Esophagus squamous epithelium (tissue), 4 donors: ENCODE data around the gene SLC12A9.

Experiments used
- POLR2A ChIP-seq, 4 donors: fragments of 450-650 bp; IDR thresholded peaks; one replicate each; pipeline ENCODE4 v1.6.1; 2017; ENCODE audit warnings: antibody characterized with exemption in 4 of 4, mild to moderate bottlenecking in 4 of 4, moderate library complexity in 3 of 4
- TF ChIP-seq, protein P1 (sequence below), 6 experiments: fragments of 450-650 bp in 4 of 6; fragments of 200-600 bp in 2 of 6; sonication (generic) in 2 of 6; IDR thresholded peaks; one replicate each; pipeline ENCODE4 v1.5.1; 2016 to 2019; ENCODE audit warnings: antibody characterized with exemption in 6 of 6, mild to moderate bottlenecking in 4 of 6, moderate library complexity in 4 of 6

DNA sequence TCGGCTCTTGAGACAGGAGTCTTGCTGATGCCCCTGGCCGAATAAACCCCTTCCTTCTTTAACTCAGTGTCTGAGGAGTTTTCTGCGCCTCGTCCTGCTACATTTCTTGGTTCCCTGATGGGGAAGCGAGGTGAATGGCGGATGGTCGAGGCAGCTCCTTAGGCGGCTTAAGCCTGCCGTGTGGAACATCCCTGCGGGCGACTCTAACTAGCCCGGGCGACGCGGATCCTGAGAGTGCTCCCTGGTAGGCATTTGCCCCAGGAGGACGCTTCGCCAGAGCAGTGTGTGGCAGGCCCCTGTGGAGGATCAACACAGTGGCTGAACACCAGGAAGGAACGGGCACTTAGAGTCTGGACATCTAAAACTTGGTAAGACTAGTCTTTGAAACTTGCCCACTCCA lies 13.2 kb upstream of the SLC12A9 start:
- TF ChIP-seq, protein P1, sequence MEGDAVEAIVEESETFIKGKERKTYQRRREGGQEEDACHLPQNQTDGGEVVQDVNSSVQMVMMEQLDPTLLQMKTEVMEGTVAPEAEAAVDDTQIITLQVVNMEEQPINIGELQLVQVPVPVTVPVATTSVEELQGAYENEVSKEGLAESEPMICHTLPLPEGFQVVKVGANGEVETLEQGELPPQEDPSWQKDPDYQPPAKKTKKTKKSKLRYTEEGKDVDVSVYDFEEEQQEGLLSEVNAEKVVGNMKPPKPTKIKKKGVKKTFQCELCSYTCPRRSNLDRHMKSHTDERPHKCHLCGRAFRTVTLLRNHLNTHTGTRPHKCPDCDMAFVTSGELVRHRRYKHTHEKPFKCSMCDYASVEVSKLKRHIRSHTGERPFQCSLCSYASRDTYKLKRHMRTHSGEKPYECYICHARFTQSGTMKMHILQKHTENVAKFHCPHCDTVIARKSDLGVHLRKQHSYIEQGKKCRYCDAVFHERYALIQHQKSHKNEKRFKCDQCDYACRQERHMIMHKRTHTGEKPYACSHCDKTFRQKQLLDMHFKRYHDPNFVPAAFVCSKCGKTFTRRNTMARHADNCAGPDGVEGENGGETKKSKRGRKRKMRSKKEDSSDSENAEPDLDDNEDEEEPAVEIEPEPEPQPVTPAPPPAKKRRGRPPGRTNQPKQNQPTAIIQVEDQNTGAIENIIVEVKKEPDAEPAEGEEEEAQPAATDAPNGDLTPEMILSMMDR (IDR thresholded peaks at IDR 0.05), result no peak
- TF ChIP-seq POLR2A (IDR thresholded peaks at IDR 0.05), result no peak
